ENCODE measurements around the gene DNAJC24. TPM values are rescaled to one million over a fixed set of nuclear protein-coding genes. Genes with fewer than 3 reads are reported as not detected.

The DNAJC24 gene
- total RNA-seq, 1 experiment from 2014 or later = 18.3 TPM

DNA sequence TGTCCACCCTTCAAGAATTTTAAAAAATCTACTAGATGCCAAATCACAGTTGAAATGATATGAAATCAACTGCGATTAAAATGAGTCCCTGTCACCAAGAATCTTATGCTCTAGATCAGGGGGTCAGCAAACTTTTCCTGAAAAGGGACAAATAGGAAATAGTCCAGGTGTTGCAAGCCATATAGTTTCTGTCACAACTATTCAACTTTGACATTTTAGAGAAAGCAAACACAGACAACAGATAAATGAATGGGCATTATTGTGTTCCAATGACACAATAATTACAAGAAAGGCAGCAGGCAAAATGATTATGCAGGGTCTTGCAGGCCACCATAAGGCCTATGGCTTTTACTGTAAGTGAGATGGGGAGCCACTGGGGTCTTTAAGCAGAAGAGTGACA, 81.2 kb downstream of the DNAJC24 start:
- no peaks in the 10 kb centered on the region for H3K9me3 ChIP-seq (ENCODE audit: control insufficient read depth in 1 of 2, insufficient read depth in 1 of 2, low read depth in 1 of 2, low read length in 2 of 2)
- no peak for DNase-seq (ENCODE audit: low read depth, low spot score)
- no TSS peak for BruUV-seq (replicated peaks)
- no peaks in the 10 kb centered on the region for H3K27me3 ChIP-seq (ENCODE audit: insufficient read depth, low read length)
- H3K9me2 ChIP-seq (ENCODE audit: insufficient read depth) = no peaks in the 10 kb centered on the region
- ChIA-PET POLR2A (no interaction called here), RAD21 (ENCODE audit: low non-redundant PET in 1 of 2, low total read pairs in 2 of 2, uncharacterized antibody in 2 of 2, unreplicated experiment in 2 of 2) (no interaction called here), CTCF (no interaction called here)
- no peak overlapping the region for H3K9ac ChIP-seq (ENCODE audit: low read length)
- no peak overlapping the region for H2AFZ ChIP-seq (ENCODE audit: low read depth, low read length, poor library complexity, severe bottlenecking)
- H3K36me3 ChIP-seq (ENCODE audit: control insufficient read depth in 1 of 2, insufficient read depth in 2 of 2, low read length in 2 of 2) = no peaks in the 10 kb centered on the region
- intact Hi-C loops (cut with micrococcal nuclease) = no loop called here
- H3K27ac ChIP-seq (ENCODE audit: low read depth, low read length) = no peak overlapping the region
- ATAC-seq = no peak
- H3K4me2 ChIP-seq (ENCODE audit: low read length) = no peak overlapping the region
- TF ChIP-seq TCF7L2 (IDR thresholded peaks at IDR 0.05; ENCODE audit: borderline replicate concordance, extremely low read depth, insufficient read depth, insufficient read length) (no peak), POLR2A (IDR thresholded peaks at IDR 0.05; ENCODE audit: borderline replicate concordance, extremely low read depth, insufficient read depth, insufficient read length) (no peak), EGR1 (IDR thresholded peaks at IDR 0.05; ENCODE audit: low read depth) (no peak), FOSL1 (IDR thresholded peaks at IDR 0.05; ENCODE audit: low read depth) (no peak)
- peaks cover 7% of the 10 kb centered on the region; the same call in 1 of the 2 replicates for H4K20me1 ChIP-seq (ENCODE audit: insufficient read depth)
- no peaks in the 10 kb centered on the region for H3K79me2 ChIP-seq (ENCODE audit: insufficient read depth, low read length)
- no peak overlapping the region for H3K4me3 ChIP-seq (replicated peaks in 1 of 2; ENCODE audit: low read depth in 1 of 2, low read length in 2 of 2)
- no peaks in the 10 kb centered on the region; a peak in 1 of 4 replicates for H3K4me1 ChIP-seq (ENCODE audit: control insufficient read depth in 1 of 2, insufficient read depth in 2 of 2, low read length in 2 of 2)

DNA sequence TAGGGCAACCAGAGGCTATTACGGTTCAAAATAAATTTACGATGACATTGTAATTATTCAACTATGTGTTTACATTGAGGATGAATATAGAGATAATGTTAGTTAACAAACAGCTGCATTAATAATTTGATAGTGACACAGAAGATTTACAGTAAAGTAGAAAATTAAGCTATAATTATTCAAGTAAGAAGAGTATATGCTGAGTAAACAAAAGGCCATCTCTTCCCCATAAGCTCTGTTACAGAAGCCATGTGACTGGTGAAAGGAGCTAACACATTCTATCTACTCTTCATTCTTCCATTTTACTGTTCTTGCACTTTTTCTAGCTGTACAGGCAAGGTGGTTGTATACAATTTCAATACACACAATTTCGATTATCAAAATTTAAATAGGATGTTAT, 85.5 kb downstream of the DNAJC24 start:
- no peak overlapping the region for H3K27ac ChIP-seq (ENCODE audit: low read depth, low read length)
- H3K36me3 ChIP-seq (ENCODE audit: control insufficient read depth in 1 of 2, insufficient read depth in 2 of 2, low read length in 2 of 2) = no peaks in the 10 kb centered on the region
- TF ChIP-seq CEBPB (IDR thresholded peaks at IDR 0.05; ENCODE audit: low read depth) (no peak), ZNF274 (IDR thresholded peaks at IDR 0.05; ENCODE audit: low read depth, low read length) (no peak), POLR2AphosphoS5 (IDR thresholded peaks at IDR 0.05; ENCODE audit: low read depth, low read length) (no peak), SRF (IDR thresholded peaks at IDR 0.05; ENCODE audit: low read depth) (no peak), POLR2A (IDR thresholded peaks at IDR 0.05; ENCODE audit: borderline replicate concordance, extremely low read depth, insufficient read depth, insufficient read length) (no peak), EZH2phosphoT487 (IDR thresholded peaks at IDR 0.05; ENCODE audit: borderline replicate concordance) (no peak), EGR1 (IDR thresholded peaks at IDR 0.05; ENCODE audit: low read depth) (no peak), ELF1 (IDR thresholded peaks at IDR 0.05; ENCODE audit: borderline replicate concordance, low read depth) (no peak), JUND (IDR thresholded peaks at IDR 0.05) (no peak), ZFX (IDR thresholded peaks at IDR 0.05) (no peak), YY1 (IDR thresholded peaks at IDR 0.05; ENCODE audit: extremely low read depth, insufficient replicate concordance, low read depth, low read length) (no peak)
- TF ChIP-seq, protein P1, sequence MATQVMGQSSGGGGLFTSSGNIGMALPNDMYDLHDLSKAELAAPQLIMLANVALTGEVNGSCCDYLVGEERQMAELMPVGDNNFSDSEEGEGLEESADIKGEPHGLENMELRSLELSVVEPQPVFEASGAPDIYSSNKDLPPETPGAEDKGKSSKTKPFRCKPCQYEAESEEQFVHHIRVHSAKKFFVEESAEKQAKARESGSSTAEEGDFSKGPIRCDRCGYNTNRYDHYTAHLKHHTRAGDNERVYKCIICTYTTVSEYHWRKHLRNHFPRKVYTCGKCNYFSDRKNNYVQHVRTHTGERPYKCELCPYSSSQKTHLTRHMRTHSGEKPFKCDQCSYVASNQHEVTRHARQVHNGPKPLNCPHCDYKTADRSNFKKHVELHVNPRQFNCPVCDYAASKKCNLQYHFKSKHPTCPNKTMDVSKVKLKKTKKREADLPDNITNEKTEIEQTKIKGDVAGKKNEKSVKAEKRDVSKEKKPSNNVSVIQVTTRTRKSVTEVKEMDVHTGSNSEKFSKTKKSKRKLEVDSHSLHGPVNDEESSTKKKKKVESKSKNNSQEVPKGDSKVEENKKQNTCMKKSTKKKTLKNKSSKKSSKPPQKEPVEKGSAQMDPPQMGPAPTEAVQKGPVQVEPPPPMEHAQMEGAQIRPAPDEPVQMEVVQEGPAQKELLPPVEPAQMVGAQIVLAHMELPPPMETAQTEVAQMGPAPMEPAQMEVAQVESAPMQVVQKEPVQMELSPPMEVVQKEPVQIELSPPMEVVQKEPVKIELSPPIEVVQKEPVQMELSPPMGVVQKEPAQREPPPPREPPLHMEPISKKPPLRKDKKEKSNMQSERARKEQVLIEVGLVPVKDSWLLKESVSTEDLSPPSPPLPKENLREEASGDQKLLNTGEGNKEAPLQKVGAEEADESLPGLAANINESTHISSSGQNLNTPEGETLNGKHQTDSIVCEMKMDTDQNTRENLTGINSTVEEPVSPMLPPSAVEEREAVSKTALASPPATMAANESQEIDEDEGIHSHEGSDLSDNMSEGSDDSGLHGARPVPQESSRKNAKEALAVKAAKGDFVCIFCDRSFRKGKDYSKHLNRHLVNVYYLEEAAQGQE (IDR thresholded peaks at IDR 0.05; ENCODE audit: low read depth) = no peak
- TF ChIP-seq, protein P2, sequence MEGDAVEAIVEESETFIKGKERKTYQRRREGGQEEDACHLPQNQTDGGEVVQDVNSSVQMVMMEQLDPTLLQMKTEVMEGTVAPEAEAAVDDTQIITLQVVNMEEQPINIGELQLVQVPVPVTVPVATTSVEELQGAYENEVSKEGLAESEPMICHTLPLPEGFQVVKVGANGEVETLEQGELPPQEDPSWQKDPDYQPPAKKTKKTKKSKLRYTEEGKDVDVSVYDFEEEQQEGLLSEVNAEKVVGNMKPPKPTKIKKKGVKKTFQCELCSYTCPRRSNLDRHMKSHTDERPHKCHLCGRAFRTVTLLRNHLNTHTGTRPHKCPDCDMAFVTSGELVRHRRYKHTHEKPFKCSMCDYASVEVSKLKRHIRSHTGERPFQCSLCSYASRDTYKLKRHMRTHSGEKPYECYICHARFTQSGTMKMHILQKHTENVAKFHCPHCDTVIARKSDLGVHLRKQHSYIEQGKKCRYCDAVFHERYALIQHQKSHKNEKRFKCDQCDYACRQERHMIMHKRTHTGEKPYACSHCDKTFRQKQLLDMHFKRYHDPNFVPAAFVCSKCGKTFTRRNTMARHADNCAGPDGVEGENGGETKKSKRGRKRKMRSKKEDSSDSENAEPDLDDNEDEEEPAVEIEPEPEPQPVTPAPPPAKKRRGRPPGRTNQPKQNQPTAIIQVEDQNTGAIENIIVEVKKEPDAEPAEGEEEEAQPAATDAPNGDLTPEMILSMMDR (IDR thresholded peaks at IDR 0.05 in 2 of 3, conservative IDR thresholded peaks at IDR 0.05 in 1 of 3; ENCODE audit: borderline replicate concordance in 1 of 3, insufficient read depth in 1 of 3, low read depth in 2 of 3, low read length in 2 of 3) = no peak
- TF ChIP-seq, protein P3, sequence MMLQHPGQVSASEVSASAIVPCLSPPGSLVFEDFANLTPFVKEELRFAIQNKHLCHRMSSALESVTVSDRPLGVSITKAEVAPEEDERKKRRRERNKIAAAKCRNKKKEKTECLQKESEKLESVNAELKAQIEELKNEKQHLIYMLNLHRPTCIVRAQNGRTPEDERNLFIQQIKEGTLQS (IDR thresholded peaks at IDR 0.05) = no peak
- H3K9ac ChIP-seq (ENCODE audit: low read length) = no peak overlapping the region
- H4K20me1 ChIP-seq (ENCODE audit: insufficient read depth) = peaks cover 7% of the 10 kb centered on the region; the same call in 1 of the 2 replicates
- no peak overlapping the region for H3K4me2 ChIP-seq (ENCODE audit: low read length)
- no TSS peak for BruUV-seq (replicated peaks)
- no peaks in the 10 kb centered on the region for H3K4me1 ChIP-seq (ENCODE audit: control insufficient read depth in 1 of 2, insufficient read depth in 2 of 2, low read length in 2 of 2)
- ATAC-seq = no peak
- RAD21 ChIA-PET (ENCODE audit: low non-redundant PET in 1 of 2, low total read pairs in 2 of 2, uncharacterized antibody in 2 of 2, unreplicated experiment in 2 of 2) = no interaction called here
- H3K9me3 ChIP-seq (ENCODE audit: control insufficient read depth in 1 of 2, insufficient read depth in 1 of 2, low read depth in 1 of 2, low read length in 2 of 2) = no peaks in the 10 kb centered on the region
- intact Hi-C loops (cut with micrococcal nuclease) = no loop called here
- POLR2A ChIA-PET = no interaction called here
- peaks cover 23% of the 10 kb centered on the region for H3K79me2 ChIP-seq (ENCODE audit: insufficient read depth, low read length)
- no peak overlapping the region for H3K4me3 ChIP-seq (replicated peaks in 1 of 2; ENCODE audit: low read depth in 1 of 2, low read length in 2 of 2)
- no peaks in the 10 kb centered on the region for H3K27me3 ChIP-seq (ENCODE audit: insufficient read depth, low read length)
- no peaks in the 10 kb centered on the region for H3K9me2 ChIP-seq (ENCODE audit: insufficient read depth)
- DNase-seq (ENCODE audit: low read depth, low spot score) = no peak
- CTCF ChIA-PET = no interaction called here
- H2AFZ ChIP-seq (ENCODE audit: low read depth, low read length, poor library complexity, severe bottlenecking) = no peak overlapping the region
